GM19372 (cell line): ENCODE results near the gene CDK6.

ENCODE experiments used
- ATAC-seq: cut with Tn5 transposase; IDR thresholded peaks from one replicate; pipeline ENCODE4 v1.9.1; 2021; ENCODE audit warnings: mild to moderate bottlenecking, low read depth, moderate library complexity; ENCODE audit not compliant: unreplicated experiment

The CDK6 gene

DNA sequence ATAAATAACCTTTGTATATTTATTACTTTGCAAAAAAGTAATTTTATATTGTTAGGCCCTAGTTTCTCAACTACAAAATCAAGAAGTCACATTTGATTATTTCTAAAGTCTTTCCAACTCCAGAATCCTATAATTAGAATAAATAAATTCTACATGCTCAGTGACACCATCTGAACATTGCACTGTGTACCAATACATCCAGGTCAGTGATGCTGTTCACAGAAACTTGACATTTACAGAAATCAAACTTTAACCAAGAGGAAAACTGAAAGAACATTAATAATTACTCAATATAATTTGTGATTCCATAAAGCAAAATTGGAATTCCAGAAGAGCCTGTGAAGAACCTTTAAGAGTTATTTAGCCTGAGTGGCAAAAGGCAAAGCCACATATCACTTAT, 142.2 kb downstream of the CDK6 start:
- no peak for ATAC-seq

- ATAC-seq = no peak
Observed at GRCh38 chr7:92693519-92693918, 142.9 kb downstream of the CDK6 start.

GRCh38 chr7:92691578-92691977, 144.8 kb downstream of the CDK6 start:
- ATAC-seq = peak; percentile 74

GRCh38 chr7:92685136-92686042, 151.0 kb downstream of the CDK6 start:
- ATAC-seq = no peak

- no peak for ATAC-seq
Observed at GRCh38 chr7:92684274-92684673, 152.1 kb downstream of the CDK6 start.

GRCh38 chr7:92682903-92683539, 153.4 kb downstream of the CDK6 start:
- ATAC-seq = no peak

DNA sequence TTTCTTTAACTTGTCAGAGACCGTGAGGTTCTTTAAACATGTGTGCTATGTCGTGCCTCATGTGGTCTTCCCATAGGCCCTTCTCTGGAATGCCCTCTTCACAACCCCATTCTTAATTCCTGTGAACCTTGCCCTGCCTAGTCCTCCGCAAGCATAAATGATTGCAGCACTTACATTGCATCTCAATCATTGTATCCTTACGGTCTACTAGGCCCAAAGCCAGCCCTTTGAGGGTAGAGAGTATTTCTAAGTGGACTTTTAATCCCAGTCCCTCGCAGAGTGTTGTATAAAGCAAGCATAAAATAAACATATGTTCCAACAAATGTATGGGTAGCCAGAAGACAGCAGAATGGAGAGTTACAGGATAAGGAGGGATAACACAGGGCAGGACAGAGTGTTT, 154.0 kb downstream of the CDK6 start:
- ATAC-seq = no peak

GRCh38 chr7:92681633-92682032, 154.7 kb downstream of the CDK6 start:
- ATAC-seq = no peak

DNA sequence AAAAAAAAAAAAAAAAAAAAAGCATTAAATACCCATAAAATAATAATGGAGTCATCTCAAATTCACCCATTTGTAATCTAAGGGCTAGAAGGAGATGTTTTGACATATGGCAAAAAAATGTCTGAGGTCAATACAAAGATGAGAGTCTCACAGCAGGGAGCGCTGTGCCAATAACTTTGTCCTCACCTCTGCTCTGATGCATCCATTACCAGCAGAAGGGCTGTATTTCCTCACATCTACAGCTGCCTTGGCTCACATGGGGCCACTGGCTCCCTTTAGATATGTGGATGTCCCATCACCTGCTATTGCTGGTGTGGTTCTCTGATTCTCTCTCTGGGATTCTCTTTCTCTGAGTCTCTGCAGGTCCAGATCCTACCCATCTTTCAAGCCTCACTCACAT, 155.9 kb downstream of the CDK6 start:
- no peak for ATAC-seq

DNA sequence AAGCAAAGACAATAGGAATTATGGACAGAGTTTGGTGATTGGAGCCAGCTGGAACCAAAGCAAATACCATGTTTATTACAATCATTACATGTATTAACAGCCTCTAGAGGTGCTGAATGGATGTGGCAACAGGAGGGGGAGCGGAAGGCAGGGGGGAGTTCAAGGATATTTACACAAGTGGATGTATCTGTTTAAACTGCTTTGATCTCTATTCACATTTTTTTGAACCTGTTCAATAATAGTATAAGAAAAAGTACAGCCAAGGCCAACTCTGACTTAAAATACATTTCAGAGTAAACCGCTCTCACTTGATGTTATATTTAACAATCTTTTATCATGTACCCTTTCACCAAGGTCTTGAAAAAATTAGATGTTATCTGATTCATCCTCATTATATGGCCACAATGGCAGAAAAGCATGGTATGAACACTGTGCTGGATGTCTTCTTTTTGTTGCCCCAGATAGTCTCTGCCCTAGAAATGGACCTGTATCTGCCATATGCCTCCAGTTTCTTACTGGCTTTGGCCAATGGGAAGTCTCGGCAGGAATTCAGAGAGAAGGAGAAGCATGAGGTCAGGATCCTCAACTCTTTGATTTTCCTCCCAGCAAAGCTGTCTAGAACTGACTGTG, 158.0 kb downstream of the CDK6 start:
- no peak for ATAC-seq

DNA sequence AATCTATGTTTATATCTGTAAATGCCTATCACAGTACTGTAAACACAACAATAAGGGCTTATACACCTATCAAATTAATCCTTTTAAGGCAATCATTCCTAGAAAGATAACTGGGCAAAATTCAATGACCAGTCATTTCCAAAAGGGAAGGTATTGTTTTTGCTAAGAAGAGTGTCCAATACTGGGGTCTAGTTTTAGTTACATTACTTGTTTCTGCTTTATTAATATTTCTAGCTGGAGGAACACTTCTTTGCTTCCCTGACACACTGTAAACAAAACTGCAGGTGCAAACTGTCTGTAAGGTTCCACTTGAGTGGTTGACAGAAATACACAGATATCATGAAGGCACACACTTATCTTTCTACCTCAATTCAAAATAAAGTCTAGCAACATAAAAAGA, 162.0 kb downstream of the CDK6 start:
- peak; percentile 68 for ATAC-seq

DNA sequence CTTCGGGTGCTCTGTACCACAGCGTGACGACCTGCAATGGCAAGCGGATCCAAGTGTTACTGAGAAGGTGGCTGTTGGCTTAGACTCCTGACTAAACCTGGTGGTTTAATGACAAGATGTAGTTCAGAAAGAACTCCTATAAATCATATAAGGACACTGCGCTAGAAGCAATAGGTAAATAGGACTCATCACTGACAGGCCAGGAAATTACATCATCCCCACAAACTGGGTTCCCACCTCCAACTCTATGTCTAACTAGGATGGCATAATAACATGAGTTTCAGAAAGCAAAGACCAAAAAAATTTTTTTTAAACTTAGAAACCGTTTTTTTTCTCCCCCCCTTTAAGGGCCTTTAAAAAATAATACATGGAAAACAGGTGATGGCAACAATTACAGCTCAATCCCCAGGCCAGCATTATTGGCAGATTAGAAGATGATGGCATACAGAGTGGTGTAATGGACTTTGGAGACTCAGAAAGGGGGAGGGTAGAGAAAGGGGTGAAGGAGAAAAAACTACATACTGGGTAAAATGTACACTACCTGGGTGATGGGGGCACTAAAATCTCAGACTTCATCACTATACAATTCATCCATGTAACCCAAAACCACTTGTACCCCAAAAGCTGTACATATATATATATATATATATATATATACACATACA, 164.7 kb downstream of the CDK6 start:
- no peak for ATAC-seq

- ATAC-seq = no peak
Observed at GRCh38 chr7:92670204-92670851, 166.0 kb downstream of the CDK6 start.

GRCh38 chr7:92669616-92670165, 166.7 kb downstream of the CDK6 start:
- ATAC-seq = no peak

DNA sequence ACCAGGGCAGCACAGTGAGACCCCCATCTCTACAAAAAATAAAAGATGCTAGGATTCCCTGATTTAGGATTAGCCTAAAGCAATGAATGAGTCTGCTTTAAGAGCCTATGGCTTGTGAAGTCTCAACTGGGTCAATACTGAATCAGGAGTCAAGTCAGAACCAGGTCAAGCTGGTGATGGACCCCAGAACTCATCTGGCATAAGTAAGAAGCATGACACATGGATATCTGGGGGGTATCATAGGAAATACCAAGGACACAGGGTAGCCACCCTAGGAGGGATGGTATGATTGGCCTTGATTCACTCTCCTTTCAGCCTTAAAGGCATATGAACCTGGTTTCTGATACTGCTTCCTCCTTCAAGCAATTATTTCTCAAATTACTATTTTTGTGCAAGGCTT, 167.8 kb downstream of the CDK6 start:
- no peak for ATAC-seq

DNA sequence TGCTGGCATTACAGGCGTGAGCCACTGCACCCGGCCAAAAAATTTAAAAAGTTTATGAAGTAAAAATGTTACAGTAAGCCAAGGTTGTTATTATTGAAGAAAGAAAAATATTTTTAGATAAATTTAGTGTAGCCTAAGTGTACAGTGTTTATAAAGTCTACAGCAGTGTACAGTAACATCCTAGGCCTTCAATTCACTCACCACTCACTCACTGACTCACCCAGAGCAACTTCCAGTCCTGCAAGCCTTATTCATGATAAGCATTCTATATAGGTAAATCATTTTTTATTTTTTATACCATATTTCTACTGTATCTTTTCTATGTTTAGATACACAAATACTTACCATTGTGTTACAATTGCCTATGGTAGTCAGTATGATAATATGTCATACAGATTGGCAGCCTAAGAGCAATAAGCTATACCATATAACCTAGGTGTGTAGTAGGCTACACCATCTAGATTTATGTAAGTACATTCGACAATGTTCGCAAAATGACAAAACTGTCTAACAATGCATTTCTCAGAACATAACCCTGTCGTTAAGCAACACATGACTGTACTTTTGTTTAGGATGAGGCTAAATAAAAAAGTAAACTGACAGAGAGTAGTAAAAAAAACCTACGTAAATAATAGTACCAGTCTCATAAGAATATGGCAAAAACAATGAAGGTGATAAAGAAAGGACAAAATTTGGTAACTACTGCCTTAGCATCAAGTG, 168.4 kb downstream of the CDK6 start:
- ATAC-seq = no peak

- no peak for ATAC-seq
Observed at GRCh38 chr7:92665926-92666325, 170.4 kb downstream of the CDK6 start.

DNA sequence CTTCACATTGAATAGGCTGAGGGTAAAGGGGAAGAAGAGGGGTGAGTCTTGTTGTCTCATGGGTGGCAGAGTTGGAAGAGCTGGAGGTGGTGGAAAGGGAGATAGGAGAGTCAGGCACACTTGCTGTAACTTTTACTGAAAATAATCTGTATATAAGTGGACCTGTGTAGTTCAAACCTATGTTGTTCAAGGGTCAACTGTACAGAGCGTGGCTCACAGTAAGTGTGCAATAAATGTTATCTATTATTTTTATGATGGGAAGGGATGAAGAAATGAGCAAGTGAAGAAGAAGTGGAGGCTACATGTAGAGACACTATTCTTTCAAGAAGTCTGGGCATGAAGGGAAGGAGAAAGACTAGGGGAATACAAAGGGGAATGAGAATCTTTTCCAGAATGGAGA, 174.7 kb downstream of the CDK6 start:
- no peak for ATAC-seq

DNA sequence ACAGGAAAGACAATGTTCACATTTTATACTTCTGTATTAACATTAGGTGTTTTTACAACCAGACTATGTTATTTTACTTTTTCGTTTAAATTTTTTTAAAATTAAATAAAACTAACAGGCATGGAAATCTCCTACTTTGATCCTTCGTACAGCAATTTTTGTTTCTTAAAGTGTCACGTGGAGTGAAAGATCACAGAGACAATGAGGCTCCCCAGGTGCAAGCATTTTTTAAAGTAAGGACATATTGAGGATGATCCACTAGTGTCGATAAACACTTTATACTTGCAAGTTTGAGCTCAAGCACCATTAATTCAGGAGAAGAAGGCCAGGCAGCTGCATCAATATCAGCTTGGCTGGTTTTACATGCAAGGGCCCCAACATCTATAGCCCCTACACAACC, 177.7 kb downstream of the CDK6 start:
- ATAC-seq = no peak

DNA sequence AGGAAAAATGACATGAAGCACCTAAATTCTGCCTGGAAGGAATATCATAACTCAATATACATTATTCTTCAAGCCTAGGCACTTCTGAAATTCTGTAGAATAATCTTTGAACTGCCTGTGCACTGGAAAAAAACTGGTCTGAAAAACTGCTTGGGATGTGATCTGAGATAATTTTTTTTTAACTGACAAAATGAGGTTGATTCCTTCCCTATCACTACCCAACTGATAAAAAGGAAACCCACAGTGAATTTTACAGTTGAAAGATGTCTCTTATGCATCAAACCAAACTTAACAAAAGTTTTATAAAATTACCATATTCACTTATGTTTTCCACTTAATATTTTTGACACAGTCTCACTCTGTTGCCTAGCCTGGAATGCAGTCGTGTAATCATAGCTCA, 179.0 kb downstream of the CDK6 start:
- ATAC-seq = no peak
